ENCODE measurements around the gene CEACAM19.

The CEACAM19 gene

DNA sequence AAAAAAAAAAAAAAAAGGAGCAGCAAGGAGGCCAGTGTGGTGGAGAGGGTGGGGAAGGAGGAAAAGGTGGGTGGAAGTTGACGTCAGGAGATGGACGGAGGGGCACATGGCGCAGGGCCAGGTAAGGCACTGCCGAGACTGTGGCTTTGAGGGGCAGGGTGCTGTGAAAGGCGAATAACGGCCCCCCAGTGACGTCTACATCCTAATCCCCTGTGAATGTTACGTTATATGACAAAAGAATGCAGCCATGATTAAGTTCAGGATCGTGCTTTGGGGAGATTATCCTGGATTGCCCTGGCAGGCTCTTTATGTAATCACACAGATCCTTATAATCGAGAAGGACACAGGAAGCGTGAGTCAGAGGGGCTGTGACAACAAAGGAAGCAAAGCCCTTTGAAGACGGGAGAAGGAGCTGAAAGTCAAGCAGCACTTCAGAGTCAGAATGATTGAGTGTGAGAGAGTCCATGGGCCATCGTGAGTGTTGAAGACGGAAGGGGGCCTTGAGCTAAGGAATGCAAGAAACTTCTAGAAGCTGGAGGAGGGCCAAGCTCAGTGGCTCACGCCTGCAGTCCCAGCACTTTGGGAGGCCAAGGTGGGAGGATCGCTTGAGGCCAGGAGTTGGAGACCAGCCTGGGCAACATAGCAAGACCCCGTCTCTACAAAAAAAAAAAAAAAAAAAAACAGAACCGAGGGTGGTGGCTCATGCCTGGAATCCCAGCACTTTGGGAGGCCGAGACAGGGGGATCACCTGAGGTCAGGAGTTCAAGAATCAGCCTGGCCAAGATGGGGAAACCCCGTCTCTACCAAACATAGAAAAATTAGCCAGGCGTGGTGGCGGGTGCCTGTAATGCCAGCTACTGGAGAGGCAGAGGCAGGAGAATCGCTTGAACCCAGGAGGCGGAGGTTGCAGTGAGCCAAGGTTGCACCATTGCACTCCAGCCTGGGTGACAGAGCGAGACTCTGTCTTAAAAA, 13.9 kb downstream of the CEACAM19 start:
- TF ChIP-seq CTCF (IDR thresholded peaks at IDR 0.05; ENCODE audit: insufficient read depth, low read depth, low read length, missing control alignments): no peak
- no peak overlapping the region for H3K4me3 ChIP-seq (ENCODE audit: low read length)
- peak; percentile 74 for DNase-seq (ENCODE audit: low read depth)

DNA sequence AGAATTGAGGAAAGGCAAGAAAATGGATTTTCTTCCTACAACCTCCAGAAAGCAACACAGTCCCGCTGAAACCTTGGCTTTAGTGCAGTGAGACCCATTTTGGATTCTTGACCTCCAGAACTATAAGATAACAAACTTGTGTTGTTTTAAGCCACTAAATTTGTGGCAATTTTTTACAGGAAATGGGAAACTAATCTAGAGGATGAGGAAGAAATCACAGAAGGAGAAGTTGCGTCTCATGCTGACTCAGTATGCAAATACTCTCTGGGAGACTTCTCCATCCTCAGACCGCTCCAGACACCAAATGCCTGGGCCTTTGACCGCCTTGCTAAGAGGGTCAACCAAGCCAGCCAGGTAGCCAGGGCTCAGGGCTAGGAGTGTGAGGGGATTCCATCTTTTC, 14.6 kb downstream of the CEACAM19 start:
- no peak overlapping the region for H3K4me3 ChIP-seq (ENCODE audit: low read length)
- no peak for TF ChIP-seq CTCF (IDR thresholded peaks at IDR 0.05; ENCODE audit: insufficient read depth, low read depth, low read length, missing control alignments)
- DNase-seq (ENCODE audit: low read depth): peak; percentile 40

DNA sequence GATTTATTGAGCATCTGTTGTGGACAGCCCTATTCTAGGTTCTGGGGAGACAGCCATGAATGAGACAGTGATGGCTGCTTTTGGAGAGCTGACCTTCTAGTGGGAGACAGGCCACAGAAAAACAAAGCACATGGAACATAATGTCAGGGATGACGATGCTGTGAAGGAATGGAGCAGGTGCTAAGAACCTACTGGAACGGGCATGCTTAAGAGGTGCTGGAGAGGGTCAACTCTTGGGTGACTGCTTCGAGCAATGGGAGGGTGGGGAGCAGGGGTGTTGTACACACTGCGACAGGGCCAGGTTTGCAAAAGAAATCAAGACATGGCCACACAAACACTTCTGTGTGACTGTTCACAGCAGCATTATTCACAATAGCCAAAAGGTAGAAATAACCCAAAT, 15.6 kb downstream of the CEACAM19 start:
- no peak for TF ChIP-seq CTCF (IDR thresholded peaks at IDR 0.05; ENCODE audit: insufficient read depth, low read depth, low read length, missing control alignments)
- no peak overlapping the region for H3K4me3 ChIP-seq (ENCODE audit: low read length)
- no peak for DNase-seq (ENCODE audit: low read depth)

- DNase-seq (ENCODE audit: low read depth): no peak
- TF ChIP-seq CTCF (IDR thresholded peaks at IDR 0.05; ENCODE audit: insufficient read depth, low read depth, low read length, missing control alignments): no peak
- no peak overlapping the region for H3K4me3 ChIP-seq (ENCODE audit: low read length)
Measured at GRCh38 chr19:44687888-44688287, 16.6 kb downstream of the CEACAM19 start.

- TF ChIP-seq CTCF (IDR thresholded peaks at IDR 0.05; ENCODE audit: insufficient read depth, low read depth, low read length, missing control alignments): peak; percentile 91
- no peak overlapping the region for H3K4me3 ChIP-seq (ENCODE audit: low read length)
- peak; percentile 76 for DNase-seq (ENCODE audit: low read depth)
Measured at GRCh38 chr19:44689290-44690130, 18.2 kb downstream of the CEACAM19 start.

DNA sequence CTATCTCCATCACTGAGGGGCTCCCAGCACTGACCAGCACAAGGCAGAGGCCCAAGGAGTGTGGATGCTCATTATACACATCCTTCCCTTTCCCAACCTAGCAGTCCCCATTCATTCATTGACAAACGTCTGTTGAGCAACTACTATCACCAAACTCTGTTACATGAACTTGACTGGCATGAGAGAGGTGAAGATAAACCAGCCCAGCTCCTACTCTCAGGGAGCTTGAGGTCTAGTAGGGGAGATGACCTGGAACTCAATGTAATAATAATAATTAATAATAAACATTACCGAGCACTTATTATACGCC, 18.8 kb downstream of the CEACAM19 start:
- H3K4me3 ChIP-seq (ENCODE audit: low read length): no peak overlapping the region
- no peak for TF ChIP-seq CTCF (IDR thresholded peaks at IDR 0.05; ENCODE audit: insufficient read depth, low read depth, low read length, missing control alignments)
- no peak for DNase-seq (ENCODE audit: low read depth)

Data from epithelial cell of esophagus (primary cell).